Measurements from ENCODE around the gene FAM3A. TPM values are rescaled to one million over a fixed set of nuclear protein-coding genes. Genes with fewer than 3 reads are reported as not detected.

FAM3A gene
- total RNA-seq, 1 experiment from 2014 or later: 25.0 TPM

DNA sequence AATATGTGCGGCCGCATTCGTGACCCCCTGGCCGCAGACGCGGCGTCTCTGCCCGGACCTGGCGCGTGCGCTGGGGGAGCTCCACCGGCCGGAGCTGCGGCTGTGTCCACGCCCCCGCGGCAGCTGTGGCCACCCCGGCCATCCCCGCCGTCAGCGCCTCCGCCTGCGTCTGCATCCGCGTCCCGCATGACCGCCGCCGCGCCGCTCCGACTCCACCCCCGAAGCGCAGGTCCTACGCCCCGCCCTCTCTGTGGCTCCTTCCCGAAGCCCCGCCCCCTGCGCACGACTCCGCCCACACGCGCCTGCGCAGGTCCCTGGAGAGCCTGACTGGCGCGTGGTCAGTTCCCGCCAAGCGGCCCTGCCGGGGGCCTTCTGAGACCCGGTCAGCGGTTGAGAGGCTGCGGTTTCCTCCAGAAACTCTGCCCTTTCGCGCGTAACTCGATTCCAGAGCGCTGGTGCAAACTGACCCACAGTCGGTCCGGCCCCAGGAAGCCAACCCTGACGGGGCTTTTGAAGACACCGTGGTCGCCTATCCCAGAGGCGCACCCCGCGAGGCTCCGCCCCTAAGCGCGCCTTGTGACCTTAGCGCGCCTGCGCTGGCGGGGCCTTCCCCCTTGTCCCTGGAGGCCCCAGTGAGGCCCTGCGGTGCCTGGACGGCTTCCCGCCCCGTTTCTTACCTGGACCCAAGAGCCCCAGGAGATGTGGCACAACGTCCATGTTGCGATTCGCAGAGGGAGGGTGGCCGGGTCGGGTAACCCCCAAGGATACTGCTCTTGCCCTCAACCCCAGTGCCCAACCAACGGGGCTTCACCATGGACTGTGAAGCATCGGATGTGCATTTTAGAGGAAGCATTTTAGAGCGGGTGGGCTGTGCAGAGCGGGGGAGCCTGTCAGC lies 37.1 kb downstream of the FAM3A start, which contains the start of gene LAGE3 (continued):
- TF ChIP-seq, protein P1, sequence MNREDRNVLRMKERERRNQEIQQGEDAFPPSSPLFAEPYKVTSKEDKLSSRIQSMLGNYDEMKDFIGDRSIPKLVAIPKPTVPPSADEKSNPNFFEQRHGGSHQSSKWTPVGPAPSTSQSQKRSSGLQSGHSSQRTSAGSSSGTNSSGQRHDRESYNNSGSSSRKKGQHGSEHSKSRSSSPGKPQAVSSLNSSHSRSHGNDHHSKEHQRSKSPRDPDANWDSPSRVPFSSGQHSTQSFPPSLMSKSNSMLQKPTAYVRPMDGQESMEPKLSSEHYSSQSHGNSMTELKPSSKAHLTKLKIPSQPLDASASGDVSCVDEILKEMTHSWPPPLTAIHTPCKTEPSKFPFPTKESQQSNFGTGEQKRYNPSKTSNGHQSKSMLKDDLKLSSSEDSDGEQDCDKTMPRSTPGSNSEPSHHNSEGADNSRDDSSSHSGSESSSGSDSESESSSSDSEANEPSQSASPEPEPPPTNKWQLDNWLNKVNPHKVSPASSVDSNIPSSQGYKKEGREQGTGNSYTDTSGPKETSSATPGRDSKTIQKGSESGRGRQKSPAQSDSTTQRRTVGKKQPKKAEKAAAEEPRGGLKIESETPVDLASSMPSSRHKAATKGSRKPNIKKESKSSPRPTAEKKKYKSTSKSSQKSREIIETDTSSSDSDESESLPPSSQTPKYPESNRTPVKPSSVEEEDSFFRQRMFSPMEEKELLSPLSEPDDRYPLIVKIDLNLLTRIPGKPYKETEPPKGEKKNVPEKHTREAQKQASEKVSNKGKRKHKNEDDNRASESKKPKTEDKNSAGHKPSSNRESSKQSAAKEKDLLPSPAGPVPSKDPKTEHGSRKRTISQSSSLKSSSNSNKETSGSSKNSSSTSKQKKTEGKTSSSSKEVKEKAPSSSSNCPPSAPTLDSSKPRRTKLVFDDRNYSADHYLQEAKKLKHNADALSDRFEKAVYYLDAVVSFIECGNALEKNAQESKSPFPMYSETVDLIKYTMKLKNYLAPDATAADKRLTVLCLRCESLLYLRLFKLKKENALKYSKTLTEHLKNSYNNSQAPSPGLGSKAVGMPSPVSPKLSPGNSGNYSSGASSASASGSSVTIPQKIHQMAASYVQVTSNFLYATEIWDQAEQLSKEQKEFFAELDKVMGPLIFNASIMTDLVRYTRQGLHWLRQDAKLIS (CRISPR knock-in tag; IDR thresholded peaks at IDR 0.05; ENCODE audit: borderline replicate concordance): no peak
- TF ChIP-seq ZNF423 (CRISPR knock-in tag; IDR thresholded peaks at IDR 0.05): no peak
- TF ChIP-seq ELF4 (CRISPR knock-in tag; IDR thresholded peaks at IDR 0.05; ENCODE audit: low read depth): no peak
- no peak for TF ChIP-seq NFATC4 (CRISPR knock-in tag; IDR thresholded peaks at IDR 0.05)
- peak; percentile 92 for TF ChIP-seq ETV6 (CRISPR knock-in tag; IDR thresholded peaks at IDR 0.05)
- TF ChIP-seq, protein P2, sequence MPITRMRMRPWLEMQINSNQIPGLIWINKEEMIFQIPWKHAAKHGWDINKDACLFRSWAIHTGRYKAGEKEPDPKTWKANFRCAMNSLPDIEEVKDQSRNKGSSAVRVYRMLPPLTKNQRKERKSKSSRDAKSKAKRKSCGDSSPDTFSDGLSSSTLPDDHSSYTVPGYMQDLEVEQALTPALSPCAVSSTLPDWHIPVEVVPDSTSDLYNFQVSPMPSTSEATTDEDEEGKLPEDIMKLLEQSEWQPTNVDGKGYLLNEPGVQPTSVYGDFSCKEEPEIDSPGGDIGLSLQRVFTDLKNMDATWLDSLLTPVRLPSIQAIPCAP (CRISPR knock-in tag; IDR thresholded peaks at IDR 0.05): peak; percentile 78; the same call in 1 of the 2 replicates
- TF ChIP-seq GRHL2 (CRISPR knock-in tag; IDR thresholded peaks at IDR 0.05; ENCODE audit: insufficient replicate concordance, severe bottlenecking): no peak
- TF ChIP-seq MYBL2 (CRISPR knock-in tag; IDR thresholded peaks at IDR 0.05): peak; percentile 55; the same call in 1 of the 2 replicates
- TF ChIP-seq, protein P3, sequence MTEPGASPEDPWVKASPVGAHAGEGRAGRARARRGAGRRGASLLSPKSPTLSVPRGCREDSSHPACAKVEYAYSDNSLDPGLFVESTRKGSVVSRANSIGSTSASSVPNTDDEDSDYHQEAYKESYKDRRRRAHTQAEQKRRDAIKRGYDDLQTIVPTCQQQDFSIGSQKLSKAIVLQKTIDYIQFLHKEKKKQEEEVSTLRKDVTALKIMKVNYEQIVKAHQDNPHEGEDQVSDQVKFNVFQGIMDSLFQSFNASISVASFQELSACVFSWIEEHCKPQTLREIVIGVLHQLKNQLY (CRISPR knock-in tag; IDR thresholded peaks at IDR 0.05): no peak
- no peak for TF ChIP-seq NFYB (CRISPR knock-in tag; conservative IDR thresholded peaks at IDR 0.05; ENCODE audit: low read depth)
- TF ChIP-seq, protein P4, sequence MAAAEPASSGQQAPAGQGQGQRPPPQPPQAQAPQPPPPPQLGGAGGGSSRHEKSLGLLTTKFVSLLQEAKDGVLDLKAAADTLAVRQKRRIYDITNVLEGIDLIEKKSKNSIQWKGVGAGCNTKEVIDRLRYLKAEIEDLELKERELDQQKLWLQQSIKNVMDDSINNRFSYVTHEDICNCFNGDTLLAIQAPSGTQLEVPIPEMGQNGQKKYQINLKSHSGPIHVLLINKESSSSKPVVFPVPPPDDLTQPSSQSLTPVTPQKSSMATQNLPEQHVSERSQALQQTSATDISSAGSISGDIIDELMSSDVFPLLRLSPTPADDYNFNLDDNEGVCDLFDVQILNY (CRISPR knock-in tag; IDR thresholded peaks at IDR 0.05): peak; percentile 96
- no peak for TF ChIP-seq HMGA2 (CRISPR knock-in tag; IDR thresholded peaks at IDR 0.05)
- TF ChIP-seq ZNF396 (CRISPR knock-in tag; IDR thresholded peaks at IDR 0.05; ENCODE audit: borderline replicate concordance): no peak
- TF ChIP-seq, protein P5, sequence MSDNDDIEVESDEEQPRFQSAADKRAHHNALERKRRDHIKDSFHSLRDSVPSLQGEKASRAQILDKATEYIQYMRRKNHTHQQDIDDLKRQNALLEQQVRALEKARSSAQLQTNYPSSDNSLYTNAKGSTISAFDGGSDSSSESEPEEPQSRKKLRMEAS (CRISPR knock-in tag; IDR thresholded peaks at IDR 0.05): peak; percentile 98
- TF ChIP-seq TEAD4 (CRISPR knock-in tag; IDR thresholded peaks at IDR 0.05): no peak
- TF ChIP-seq SOX15 (CRISPR knock-in tag; IDR thresholded peaks at IDR 0.05): no peak
- TF ChIP-seq, protein P6, sequence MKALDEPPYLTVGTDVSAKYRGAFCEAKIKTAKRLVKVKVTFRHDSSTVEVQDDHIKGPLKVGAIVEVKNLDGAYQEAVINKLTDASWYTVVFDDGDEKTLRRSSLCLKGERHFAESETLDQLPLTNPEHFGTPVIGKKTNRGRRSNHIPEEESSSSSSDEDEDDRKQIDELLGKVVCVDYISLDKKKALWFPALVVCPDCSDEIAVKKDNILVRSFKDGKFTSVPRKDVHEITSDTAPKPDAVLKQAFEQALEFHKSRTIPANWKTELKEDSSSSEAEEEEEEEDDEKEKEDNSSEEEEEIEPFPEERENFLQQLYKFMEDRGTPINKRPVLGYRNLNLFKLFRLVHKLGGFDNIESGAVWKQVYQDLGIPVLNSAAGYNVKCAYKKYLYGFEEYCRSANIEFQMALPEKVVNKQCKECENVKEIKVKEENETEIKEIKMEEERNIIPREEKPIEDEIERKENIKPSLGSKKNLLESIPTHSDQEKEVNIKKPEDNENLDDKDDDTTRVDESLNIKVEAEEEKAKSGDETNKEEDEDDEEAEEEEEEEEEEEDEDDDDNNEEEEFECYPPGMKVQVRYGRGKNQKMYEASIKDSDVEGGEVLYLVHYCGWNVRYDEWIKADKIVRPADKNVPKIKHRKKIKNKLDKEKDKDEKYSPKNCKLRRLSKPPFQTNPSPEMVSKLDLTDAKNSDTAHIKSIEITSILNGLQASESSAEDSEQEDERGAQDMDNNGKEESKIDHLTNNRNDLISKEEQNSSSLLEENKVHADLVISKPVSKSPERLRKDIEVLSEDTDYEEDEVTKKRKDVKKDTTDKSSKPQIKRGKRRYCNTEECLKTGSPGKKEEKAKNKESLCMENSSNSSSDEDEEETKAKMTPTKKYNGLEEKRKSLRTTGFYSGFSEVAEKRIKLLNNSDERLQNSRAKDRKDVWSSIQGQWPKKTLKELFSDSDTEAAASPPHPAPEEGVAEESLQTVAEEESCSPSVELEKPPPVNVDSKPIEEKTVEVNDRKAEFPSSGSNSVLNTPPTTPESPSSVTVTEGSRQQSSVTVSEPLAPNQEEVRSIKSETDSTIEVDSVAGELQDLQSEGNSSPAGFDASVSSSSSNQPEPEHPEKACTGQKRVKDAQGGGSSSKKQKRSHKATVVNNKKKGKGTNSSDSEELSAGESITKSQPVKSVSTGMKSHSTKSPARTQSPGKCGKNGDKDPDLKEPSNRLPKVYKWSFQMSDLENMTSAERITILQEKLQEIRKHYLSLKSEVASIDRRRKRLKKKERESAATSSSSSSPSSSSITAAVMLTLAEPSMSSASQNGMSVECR (CRISPR knock-in tag; IDR thresholded peaks at IDR 0.05; ENCODE audit: borderline replicate concordance): 0 out of 2 replicates have a peak, but pooled peaks have one; percentile 65
- TF ChIP-seq ZNF219 (CRISPR knock-in tag; IDR thresholded peaks at IDR 0.05; ENCODE audit: borderline replicate concordance): no peak
- no peak for TF ChIP-seq ESRRA (CRISPR knock-in tag; IDR thresholded peaks at IDR 0.05; ENCODE audit: borderline replicate concordance)
- no peak for TF ChIP-seq IRF2 (CRISPR knock-in tag; IDR thresholded peaks at IDR 0.05; ENCODE audit: borderline replicate concordance, low read depth)
- 0 out of 2 replicates have a peak, but pooled peaks have one; percentile 35 for TF ChIP-seq FOXP1 (CRISPR knock-in tag; IDR thresholded peaks at IDR 0.05; ENCODE audit: borderline replicate concordance)
- peak; percentile 50; the same call in 1 of the 2 replicates for TF ChIP-seq CREM (CRISPR knock-in tag; IDR thresholded peaks at IDR 0.05)
- TF ChIP-seq ZNF121 (CRISPR knock-in tag; IDR thresholded peaks at IDR 0.05): no peak
- TF ChIP-seq SP1 (CRISPR knock-in tag; conservative IDR thresholded peaks at IDR 0.05): peak; percentile 94
- TF ChIP-seq, protein P7, sequence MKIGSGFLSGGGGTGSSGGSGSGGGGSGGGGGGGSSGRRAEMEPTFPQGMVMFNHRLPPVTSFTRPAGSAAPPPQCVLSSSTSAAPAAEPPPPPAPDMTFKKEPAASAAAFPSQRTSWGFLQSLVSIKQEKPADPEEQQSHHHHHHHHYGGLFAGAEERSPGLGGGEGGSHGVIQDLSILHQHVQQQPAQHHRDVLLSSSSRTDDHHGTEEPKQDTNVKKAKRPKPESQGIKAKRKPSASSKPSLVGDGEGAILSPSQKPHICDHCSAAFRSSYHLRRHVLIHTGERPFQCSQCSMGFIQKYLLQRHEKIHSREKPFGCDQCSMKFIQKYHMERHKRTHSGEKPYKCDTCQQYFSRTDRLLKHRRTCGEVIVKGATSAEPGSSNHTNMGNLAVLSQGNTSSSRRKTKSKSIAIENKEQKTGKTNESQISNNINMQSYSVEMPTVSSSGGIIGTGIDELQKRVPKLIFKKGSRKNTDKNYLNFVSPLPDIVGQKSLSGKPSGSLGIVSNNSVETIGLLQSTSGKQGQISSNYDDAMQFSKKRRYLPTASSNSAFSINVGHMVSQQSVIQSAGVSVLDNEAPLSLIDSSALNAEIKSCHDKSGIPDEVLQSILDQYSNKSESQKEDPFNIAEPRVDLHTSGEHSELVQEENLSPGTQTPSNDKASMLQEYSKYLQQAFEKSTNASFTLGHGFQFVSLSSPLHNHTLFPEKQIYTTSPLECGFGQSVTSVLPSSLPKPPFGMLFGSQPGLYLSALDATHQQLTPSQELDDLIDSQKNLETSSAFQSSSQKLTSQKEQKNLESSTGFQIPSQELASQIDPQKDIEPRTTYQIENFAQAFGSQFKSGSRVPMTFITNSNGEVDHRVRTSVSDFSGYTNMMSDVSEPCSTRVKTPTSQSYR (CRISPR knock-in tag; IDR thresholded peaks at IDR 0.05): peak; percentile 63; the same call in 1 of the 2 replicates
